ENCODE data around the gene SCYL3. TPM values are rescaled to one million over a fixed set of nuclear protein-coding genes. Genes with fewer than 3 reads are reported as not detected.
"Not testable (repeated sequence)": the region's sequence is repeated elsewhere in the genome, so short reads cannot be mapped to it uniquely, and the experiment has no call there.

SCYL3 gene
- total RNA-seq, 1 experiment from 2014 or later, result 3.6 TPM

DNA sequence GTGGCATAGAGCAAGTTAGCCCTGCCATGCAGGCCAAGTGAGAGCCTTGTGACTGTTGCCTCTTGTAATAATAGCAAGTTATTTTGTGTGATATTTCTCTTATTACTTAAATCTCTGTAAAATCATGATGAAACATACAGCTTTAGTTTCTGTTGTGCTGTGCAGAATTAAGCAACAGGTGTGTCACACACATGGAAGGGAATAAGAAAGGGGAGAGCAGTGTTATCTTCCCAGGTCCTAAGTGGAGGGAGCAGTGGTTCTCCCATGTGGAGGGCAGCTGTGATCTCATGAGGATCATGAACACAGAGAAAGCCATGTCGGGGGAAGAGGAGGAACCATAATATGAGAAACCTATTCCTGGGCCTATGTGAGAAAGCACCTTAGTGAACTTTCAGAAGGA is 25.2 kb upstream of the SCYL3 start:
- H3F3A ChIP-seq (ENCODE audit: low read length, unreplicated experiment), result peaks cover 5% of the 10 kb centered on the region
- H3K4me2 ChIP-seq (ENCODE audit: low read length), result no peak overlapping the region
- POLR2A ChIA-PET (ENCODE audit: unreplicated experiment), result no interaction called here
- intact Hi-C loops (cut with micrococcal nuclease), result no loop called here
- H2AFZ ChIP-seq (ENCODE audit: low read length), result no peak overlapping the region
- DNase-seq (no peak), ATAC-seq (no peak)
- H3K9ac ChIP-seq (ENCODE audit: low read length), result no peak overlapping the region
- TF ChIP-seq EZH2phosphoT487 (IDR thresholded peaks at IDR 0.05; ENCODE audit: borderline replicate concordance, low read length) (no peak), EZH2 (IDR thresholded peaks at IDR 0.05; ENCODE audit: low read length, unreplicated experiment) (no peak)
- TF ChIP-seq, protein P1, sequence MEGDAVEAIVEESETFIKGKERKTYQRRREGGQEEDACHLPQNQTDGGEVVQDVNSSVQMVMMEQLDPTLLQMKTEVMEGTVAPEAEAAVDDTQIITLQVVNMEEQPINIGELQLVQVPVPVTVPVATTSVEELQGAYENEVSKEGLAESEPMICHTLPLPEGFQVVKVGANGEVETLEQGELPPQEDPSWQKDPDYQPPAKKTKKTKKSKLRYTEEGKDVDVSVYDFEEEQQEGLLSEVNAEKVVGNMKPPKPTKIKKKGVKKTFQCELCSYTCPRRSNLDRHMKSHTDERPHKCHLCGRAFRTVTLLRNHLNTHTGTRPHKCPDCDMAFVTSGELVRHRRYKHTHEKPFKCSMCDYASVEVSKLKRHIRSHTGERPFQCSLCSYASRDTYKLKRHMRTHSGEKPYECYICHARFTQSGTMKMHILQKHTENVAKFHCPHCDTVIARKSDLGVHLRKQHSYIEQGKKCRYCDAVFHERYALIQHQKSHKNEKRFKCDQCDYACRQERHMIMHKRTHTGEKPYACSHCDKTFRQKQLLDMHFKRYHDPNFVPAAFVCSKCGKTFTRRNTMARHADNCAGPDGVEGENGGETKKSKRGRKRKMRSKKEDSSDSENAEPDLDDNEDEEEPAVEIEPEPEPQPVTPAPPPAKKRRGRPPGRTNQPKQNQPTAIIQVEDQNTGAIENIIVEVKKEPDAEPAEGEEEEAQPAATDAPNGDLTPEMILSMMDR (conservative IDR thresholded peaks at IDR 0.05; ENCODE audit: low read depth, low read length), result no peak
- no peak overlapping the region for H3K4me3 ChIP-seq (ENCODE audit: low read length)
- H3K27me3 ChIP-seq (ENCODE audit: low read length), result no peaks in the 10 kb centered on the region
- peaks cover 13% of the 10 kb centered on the region for H3K4me1 ChIP-seq (ENCODE audit: insufficient read depth, low read length)
- no peaks in the 10 kb centered on the region for H4K20me1 ChIP-seq (ENCODE audit: low read length)
- H3K9me2 ChIP-seq (replicated peaks; ENCODE audit: low read length), result no peaks in the 10 kb centered on the region
- H3K79me2 ChIP-seq (ENCODE audit: low read length), result no peaks in the 10 kb centered on the region
- H3K27ac ChIP-seq (ENCODE audit: low read length), result no peak overlapping the region
- no peaks in the 10 kb centered on the region for H3K36me3 ChIP-seq (ENCODE audit: low read depth, low read length)
- CTCF ChIA-PET, result no interaction called here
- no peaks in the 10 kb centered on the region for H3K9me3 ChIP-seq (ENCODE audit: low read length)
- no TSS peak for BruUV-seq (replicated peaks)

DNA sequence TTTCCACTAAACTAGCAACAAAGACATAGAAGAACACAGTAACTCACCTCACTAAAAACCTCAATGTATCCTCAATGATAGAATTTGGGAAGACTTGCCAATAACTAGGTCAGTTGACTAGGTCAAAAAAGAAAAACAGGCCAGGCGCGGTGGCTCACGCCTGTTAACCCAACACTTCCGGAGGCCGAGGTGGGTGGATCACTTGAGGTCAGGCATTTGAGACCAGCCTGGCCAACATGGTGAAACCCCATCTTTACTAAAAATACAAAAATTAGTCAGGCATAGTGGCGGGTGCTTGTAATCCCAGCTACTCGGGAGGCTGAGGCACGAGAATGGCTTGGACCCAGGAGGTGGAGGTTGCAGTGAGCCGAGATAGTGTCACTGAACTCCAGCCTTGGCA is 24.5 kb upstream of the SCYL3 start:
- peaks cover 18% of the 10 kb centered on the region for H3K4me1 ChIP-seq (ENCODE audit: insufficient read depth, low read length)
- H4K20me1 ChIP-seq (ENCODE audit: low read length); H3K9me3 ChIP-seq (ENCODE audit: low read length); POLR2A ChIA-PET (ENCODE audit: unreplicated experiment); intact Hi-C loops (cut with micrococcal nuclease); H3F3A ChIP-seq (ENCODE audit: low read length, unreplicated experiment); H3K27ac ChIP-seq (ENCODE audit: low read length); BruUV-seq (replicated peaks); H2AFZ ChIP-seq (ENCODE audit: low read length); H3K79me2 ChIP-seq (ENCODE audit: low read length); H3K36me3 ChIP-seq (ENCODE audit: low read depth, low read length); CTCF ChIA-PET; ATAC-seq; H3K4me2 ChIP-seq (ENCODE audit: low read length); H3K4me3 ChIP-seq (ENCODE audit: low read length); H3K27me3 ChIP-seq (ENCODE audit: low read length); H3K9me2 ChIP-seq (replicated peaks; ENCODE audit: low read length); DNase-seq; H3K9ac ChIP-seq (ENCODE audit: low read length): not testable (repeated sequence)

DNA sequence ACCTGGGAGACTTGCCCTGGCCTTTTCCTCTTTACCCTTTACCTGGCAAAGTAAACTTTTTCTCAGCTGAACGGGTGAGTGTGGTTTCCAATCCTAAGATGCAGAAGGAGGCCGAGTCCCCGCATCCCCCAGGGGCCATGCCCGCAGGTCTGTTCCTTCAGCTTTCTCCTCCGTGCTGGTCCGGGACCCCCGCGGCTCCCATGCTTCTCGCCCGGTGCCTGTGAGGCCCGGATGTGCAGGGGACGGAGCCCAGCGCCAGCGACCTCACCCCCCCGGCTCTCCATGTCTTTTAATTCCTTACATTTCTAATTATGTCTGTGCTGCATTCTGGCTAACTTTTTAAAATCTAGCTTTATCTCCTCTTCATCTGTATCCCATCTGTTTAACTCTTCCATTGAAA is 21.5 kb upstream of the SCYL3 start:
- Histone ChIP-seq H3K4me1 (ENCODE audit: insufficient read depth, low read length) (peaks cover 18% of the 10 kb centered on the region), H3K27me3 (ENCODE audit: low read length) (no peaks in the 10 kb centered on the region), H3K9ac (ENCODE audit: low read length) (no peak overlapping the region), H3K9me2 (replicated peaks; ENCODE audit: low read length) (no peaks in the 10 kb centered on the region), H4K20me1 (ENCODE audit: low read length) (no peaks in the 10 kb centered on the region), H3K36me3 (ENCODE audit: low read depth, low read length) (no peaks in the 10 kb centered on the region), H3K4me2 (ENCODE audit: low read length) (peak overlapping the region; percentile 83), H3K27ac (ENCODE audit: low read length) (peak overlapping the region; percentile 69), H3F3A (ENCODE audit: low read length, unreplicated experiment) (peaks cover 5% of the 10 kb centered on the region), H3K79me2 (ENCODE audit: low read length) (no peaks in the 10 kb centered on the region), H3K9me3 (ENCODE audit: low read length) (no peaks in the 10 kb centered on the region), H2AFZ (ENCODE audit: low read length) (0 out of 2 replicates have a peak overlapping the region, but pooled peaks have one; percentile 50), H3K4me3 (ENCODE audit: low read length) (peak overlapping the region; percentile 31; the same call in 1 of the 2 replicates)
- ChIA-PET CTCF (no interaction called here), POLR2A (ENCODE audit: unreplicated experiment) (no interaction called here)
- intact Hi-C loops (cut with micrococcal nuclease), result no loop called here
- TF ChIP-seq, protein P1 (conservative IDR thresholded peaks at IDR 0.05; ENCODE audit: low read depth, low read length), result no peak
- TF ChIP-seq EZH2phosphoT487 (IDR thresholded peaks at IDR 0.05; ENCODE audit: borderline replicate concordance, low read length) (no peak), EZH2 (IDR thresholded peaks at IDR 0.05; ENCODE audit: low read length, unreplicated experiment) (no peak)
- ATAC-seq (no peak), DNase-seq (no peak)
- no TSS peak for BruUV-seq (replicated peaks)
